SU-DHL-6 (cell line): ENCODE measurements around the gene EZH2.

Source experiments
- CTCF ChIP-seq: fragments of 200-600 bp; sonication (generic); IDR thresholded peaks from one replicate; pipeline ENCODE4 v1.5.1; 2017; ENCODE audit warnings: antibody characterized with exemption, mild to moderate bottlenecking, low read length, moderate library complexity; ENCODE audit not compliant: insufficient read depth, poor library complexity, severe bottlenecking
- EZH2phosphoT487 ChIP-seq: fragments of 200-600 bp; sonication (generic), shearing (Covaris generic); conservative IDR thresholded peaks from 2 replicates; pipeline ENCODE4 v1.6.1; 2018; ENCODE audit warnings: mild to moderate bottlenecking, antibody characterized with exemption, low read length, moderate library complexity, mixed read lengths

GRCh38 chr7:148819697-148820360 lies 64.3 kb downstream of the EZH2 start:
- TF ChIP-seq CTCF (no peak), EZH2phosphoT487 (no peak)
